ENCODE measurements around the gene TCP10L. TPM values are rescaled to one million over a fixed set of nuclear protein-coding genes. Genes with fewer than 3 reads are reported as not detected.

TCP10L gene
- total and polyA plus RNA-seq, 7 donors = 0.27 to 1.9 (median 0.50) TPM; not detected in 1

DNA sequence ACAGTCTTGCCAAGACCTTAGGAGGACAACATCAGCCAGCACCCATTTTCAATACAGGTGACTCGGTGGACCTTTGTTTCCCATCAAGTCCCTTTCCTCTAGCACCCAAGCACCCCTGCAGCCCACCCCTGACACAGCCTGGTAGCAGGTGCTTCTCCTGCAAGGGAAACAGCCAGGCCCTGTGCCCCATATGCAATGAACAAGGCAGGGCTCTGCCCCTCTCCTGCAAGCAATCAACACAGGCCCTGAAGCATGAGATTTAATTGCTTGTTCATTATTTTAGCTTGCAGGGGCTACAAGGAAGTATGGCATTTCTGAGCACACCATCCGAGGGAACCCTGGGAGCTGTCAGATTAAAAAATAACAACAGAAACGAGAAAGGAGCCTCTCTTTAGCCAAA lies 35.4 kb downstream of the TCP10L start:
- no peaks in the 10 kb centered on the region for H3K4me1 ChIP-seq
- no peak for DNase-seq
- H3K36me3 ChIP-seq (ENCODE audit: insufficient read depth in 1 of 2, low read depth in 1 of 2) = no peaks in the 10 kb centered on the region
- intact Hi-C loops (cut with DNase I) = no loop called here
- WGBS, 3 donors = 81 to 85% (median 83%) methylated on average over 3 of the region's 3 CpGs
- H3K27me3 ChIP-seq (ENCODE audit: insufficient read depth in 3 of 3, low read length in 2 of 3) = no peaks in the 10 kb centered on the region
- ATAC-seq = no peak
- H3K9me3 ChIP-seq = no peaks in the 10 kb centered on the region
- TF ChIP-seq, protein P1, sequence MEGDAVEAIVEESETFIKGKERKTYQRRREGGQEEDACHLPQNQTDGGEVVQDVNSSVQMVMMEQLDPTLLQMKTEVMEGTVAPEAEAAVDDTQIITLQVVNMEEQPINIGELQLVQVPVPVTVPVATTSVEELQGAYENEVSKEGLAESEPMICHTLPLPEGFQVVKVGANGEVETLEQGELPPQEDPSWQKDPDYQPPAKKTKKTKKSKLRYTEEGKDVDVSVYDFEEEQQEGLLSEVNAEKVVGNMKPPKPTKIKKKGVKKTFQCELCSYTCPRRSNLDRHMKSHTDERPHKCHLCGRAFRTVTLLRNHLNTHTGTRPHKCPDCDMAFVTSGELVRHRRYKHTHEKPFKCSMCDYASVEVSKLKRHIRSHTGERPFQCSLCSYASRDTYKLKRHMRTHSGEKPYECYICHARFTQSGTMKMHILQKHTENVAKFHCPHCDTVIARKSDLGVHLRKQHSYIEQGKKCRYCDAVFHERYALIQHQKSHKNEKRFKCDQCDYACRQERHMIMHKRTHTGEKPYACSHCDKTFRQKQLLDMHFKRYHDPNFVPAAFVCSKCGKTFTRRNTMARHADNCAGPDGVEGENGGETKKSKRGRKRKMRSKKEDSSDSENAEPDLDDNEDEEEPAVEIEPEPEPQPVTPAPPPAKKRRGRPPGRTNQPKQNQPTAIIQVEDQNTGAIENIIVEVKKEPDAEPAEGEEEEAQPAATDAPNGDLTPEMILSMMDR (IDR thresholded peaks at IDR 0.05) = no peak
- H3K27ac ChIP-seq = no peak overlapping the region
- H3K4me3 ChIP-seq = no peak overlapping the region

DNA sequence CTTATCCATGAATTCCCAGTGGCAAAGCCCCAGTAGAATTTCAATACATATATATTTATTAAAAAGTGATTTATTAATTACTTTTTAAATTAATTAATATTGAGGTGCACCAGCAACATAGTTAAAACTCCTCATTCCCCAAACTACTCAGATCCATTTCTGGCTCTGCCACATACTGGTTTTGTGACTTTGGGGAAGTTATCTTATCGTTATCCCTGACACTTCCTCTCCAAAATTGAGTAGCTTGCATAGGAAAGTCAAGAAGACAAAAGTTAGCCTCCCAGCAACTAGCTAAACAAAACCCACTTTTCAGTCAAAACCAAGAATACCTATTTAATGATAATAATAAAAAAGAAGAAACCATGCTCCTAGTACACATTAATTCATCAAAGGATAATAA lies 35.9 kb downstream of the TCP10L start:
- Histone ChIP-seq H3K36me3 (ENCODE audit: insufficient read depth in 1 of 2, low read depth in 1 of 2) (no peaks in the 10 kb centered on the region), H3K27me3 (ENCODE audit: insufficient read depth in 3 of 3, low read length in 2 of 3) (no peaks in the 10 kb centered on the region), H3K9me3 (no peaks in the 10 kb centered on the region), H3K27ac (no peak overlapping the region), H3K4me1 (no peaks in the 10 kb centered on the region), H3K4me3 (no peak overlapping the region)
- no peak for ATAC-seq
- no peak for DNase-seq
- intact Hi-C loops (cut with DNase I) = no loop called here
- TF ChIP-seq, protein P1 (IDR thresholded peaks at IDR 0.05) = no peak
- WGBS, 3 donors = 66 to 77% (median 68%) methylated on average over 1 of the region's 1 CpG

DNA sequence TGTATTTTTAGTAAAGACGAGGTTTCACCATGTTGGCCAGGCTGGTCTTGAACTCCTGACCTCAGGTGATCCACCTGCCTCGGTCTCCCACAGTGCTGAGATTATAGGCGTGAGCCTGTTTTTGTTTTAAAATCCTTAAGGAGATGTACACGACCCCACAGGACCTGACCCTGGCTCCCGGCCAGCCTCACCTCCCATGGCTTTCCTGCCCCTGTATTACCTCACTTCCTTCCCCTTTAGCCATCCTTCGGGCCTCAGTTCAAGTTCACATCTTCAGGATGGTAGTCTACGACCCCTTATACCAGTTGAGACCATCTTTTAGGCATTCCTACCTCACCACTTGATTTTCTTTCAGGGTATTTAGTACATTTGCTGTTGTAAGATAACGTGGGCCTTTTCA lies 36.3 kb downstream of the TCP10L start:
- H3K4me3 ChIP-seq = no peak overlapping the region
- no peak for ATAC-seq
- no peaks in the 10 kb centered on the region for H3K27me3 ChIP-seq (ENCODE audit: insufficient read depth in 3 of 3, low read length in 2 of 3)
- H3K4me1 ChIP-seq = no peaks in the 10 kb centered on the region
- no peaks in the 10 kb centered on the region for H3K9me3 ChIP-seq
- WGBS, 3 donors = 66 to 68% (median 67%) methylated on average over 8 of the region's 8 CpGs
- DNase-seq = no peak
- TF ChIP-seq, protein P1 (IDR thresholded peaks at IDR 0.05) = no peak
- no peak overlapping the region for H3K27ac ChIP-seq
- intact Hi-C loops (cut with DNase I) = no loop called here
- no peaks in the 10 kb centered on the region for H3K36me3 ChIP-seq (ENCODE audit: insufficient read depth in 1 of 2, low read depth in 1 of 2)

DNA sequence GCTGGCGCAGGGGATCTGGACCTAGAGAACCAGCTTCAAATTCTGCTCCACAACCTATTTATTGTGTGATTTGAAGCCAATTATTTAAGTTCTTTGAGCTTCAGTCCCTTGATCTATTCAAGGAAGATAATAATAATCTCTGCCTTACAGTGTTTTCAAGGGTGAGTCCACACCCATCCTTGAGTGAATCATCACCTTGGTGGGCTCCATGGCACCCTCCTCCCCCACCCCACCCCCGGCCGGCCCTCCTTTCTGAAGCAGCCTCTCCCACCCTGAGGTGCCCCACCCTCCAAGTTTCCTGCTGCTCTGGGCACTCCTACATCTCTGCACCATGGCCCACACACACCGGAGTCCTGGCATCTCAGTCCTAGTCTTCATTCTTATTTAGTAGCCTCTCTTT lies 38.3 kb downstream of the TCP10L start:
- Histone ChIP-seq H3K9me3 (no peaks in the 10 kb centered on the region), H3K27me3 (ENCODE audit: insufficient read depth in 3 of 3, low read length in 2 of 3) (no peaks in the 10 kb centered on the region), H3K27ac (no peak overlapping the region), H3K4me3 (no peak overlapping the region), H3K4me1 (no peaks in the 10 kb centered on the region), H3K36me3 (ENCODE audit: insufficient read depth in 1 of 2, low read depth in 1 of 2) (no peaks in the 10 kb centered on the region)
- 89 to 91% (median 90%) methylated on average over 4 of the region's 4 CpGs for WGBS, 3 donors
- no peak for ATAC-seq
- TF ChIP-seq, protein P1 (IDR thresholded peaks at IDR 0.05) = no peak
- intact Hi-C loops (cut with DNase I) = no loop called here
- DNase-seq = no peak

DNA sequence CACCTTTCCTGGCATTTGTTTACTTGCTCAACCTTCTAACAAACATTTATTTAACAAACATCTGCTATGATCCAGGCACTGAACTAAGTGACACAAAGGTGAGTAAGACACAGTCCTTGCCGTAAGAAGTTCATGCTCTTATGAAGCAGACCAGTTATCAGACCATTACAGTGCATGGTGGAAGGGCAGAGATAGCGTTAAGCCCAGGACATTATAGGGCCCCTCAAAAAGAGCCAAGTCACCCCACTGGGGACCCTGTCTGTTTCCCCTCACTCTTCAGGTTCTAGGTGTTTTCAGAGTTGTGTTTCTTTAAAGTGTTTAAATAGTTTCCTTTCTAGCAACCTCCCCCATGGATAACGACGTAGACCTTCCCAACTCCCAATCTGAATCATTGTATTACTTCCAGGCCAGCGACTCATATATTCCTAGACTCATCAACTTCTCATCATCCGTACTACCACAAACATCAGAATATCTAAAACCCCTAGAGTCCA lies 39.3 kb downstream of the TCP10L start:
- Histone ChIP-seq H3K9me3 (no peaks in the 10 kb centered on the region), H3K4me1 (no peaks in the 10 kb centered on the region), H3K36me3 (ENCODE audit: insufficient read depth in 1 of 2, low read depth in 1 of 2) (no peaks in the 10 kb centered on the region), H3K27ac (no peak overlapping the region), H3K4me3 (no peak overlapping the region), H3K27me3 (ENCODE audit: insufficient read depth in 3 of 3, low read length in 2 of 3) (no peaks in the 10 kb centered on the region)
- TF ChIP-seq, protein P1 (IDR thresholded peaks at IDR 0.05) = no peak
- no peak for DNase-seq
- no peak for ATAC-seq
- WGBS, 3 donors = 74 to 83% (median 81%) methylated on average over 6 of the region's 6 CpGs
- intact Hi-C loops (cut with DNase I) = no loop called here
